GM19025 (cell line): ENCODE results near the gene RERE.

Experiments used
- ATAC-seq: cut with Tn5 transposase; IDR thresholded peaks from one replicate; pipeline ENCODE4 v1.9.1; 2021; ENCODE audit warnings: mild to moderate bottlenecking, low read depth, moderate library complexity; ENCODE audit not compliant: unreplicated experiment

RERE gene

DNA sequence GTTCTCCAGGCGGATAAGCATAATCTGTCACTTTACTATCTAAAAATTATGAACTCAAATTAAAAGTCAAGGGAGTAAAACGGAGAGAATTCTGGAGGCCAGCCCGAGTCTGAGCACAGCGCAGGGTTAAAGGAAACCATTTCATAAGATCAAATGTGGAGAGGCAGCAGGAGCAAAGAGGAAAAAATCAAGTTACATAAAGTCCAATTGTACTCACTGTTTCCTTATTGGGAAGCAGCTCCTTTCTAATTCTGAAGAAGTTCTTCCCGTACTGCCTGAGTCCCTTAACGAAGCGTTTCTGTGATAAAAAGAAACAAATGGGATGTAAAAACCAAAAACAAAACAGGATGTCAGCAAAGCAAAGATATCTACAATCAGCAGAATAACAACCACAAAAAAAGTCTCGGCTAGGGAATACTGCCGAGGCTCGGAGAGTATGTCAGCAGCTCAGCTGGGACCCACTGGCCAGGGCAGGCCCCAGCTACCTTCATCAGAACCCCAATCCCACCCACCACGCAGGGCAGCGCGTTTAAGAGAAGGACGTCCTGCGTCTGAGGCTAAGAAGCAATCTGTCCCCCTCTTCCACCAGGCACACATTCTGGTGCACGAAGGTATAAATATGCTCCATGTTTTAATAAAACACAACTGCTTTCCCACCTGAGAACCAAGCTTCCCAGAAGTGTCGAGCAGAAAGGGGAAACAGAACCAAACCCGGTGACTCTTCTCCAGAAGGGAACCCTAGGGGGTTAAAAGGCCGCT lies 394.8 kb downstream of the RERE start:
- no peak for ATAC-seq

GRCh38 chr1:8421721-8422120 lies 395.7 kb downstream of the RERE start:
- ATAC-seq = no peak

GRCh38 chr1:8420318-8420717 lies 397.1 kb downstream of the RERE start:
- no peak for ATAC-seq

- no peak for ATAC-seq
Observed at GRCh38 chr1:8419861-8420260, 397.6 kb downstream of the RERE start.

GRCh38 chr1:8419172-8419571 lies 398.3 kb downstream of the RERE start:
- ATAC-seq = no peak

- ATAC-seq = no peak
Observed at GRCh38 chr1:8418301-8418700, 399.1 kb downstream of the RERE start.

- ATAC-seq = no peak
Observed at GRCh38 chr1:8417625-8418024, 399.8 kb downstream of the RERE start.

DNA sequence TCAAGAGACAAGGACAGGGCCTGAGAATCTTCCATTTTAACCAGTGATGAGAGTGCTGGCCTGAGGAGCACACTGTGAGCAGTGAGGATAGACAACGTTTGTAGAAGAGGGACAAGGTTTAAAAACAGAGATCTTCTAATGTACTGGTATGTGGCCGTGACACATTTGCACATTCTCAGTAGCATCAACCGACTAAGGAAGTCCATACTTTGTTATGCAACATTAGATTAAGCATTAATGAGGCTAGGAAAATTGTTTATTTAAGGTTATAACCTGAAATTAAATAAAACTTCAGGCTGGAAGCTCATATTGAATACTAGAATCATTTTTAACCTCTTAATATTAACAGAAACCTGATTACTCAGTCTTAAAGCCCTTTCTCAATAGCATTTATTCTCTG lies 400.6 kb downstream of the RERE start:
- no peak for ATAC-seq

DNA sequence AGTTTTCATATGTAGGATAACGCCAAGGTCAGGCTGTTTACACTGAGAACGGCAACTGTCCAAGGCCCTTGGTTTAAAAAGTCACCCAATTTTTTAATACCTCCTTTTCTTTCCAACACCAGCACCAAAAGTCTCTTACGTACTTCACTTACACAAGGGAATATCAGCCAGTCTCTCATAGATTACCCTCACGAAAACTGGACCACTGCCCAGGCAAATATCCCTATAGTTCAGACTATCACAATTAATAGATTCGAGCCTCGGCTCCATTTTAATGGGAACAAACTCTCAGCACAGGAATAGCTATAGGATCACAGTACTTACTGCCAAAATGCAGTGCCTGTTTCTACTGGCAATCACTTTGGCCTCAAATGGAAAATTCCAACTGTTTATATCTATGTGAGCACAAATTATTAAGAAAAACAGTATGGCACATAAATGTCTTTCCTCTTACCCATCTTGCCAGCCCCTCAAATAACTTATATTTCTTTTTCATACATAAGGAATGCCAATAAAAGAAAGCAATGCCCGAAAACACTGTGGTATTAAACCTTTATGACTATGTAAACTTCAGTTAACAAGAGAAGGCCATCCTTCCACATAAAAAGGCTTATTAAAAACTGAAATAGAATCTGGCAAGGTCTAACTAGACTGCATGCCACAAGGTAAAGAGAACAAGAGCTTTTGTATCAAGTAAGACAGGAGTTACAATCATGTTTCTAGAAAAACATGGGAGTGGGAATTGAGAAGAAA lies 401.7 kb downstream of the RERE start:
- ATAC-seq = no peak

DNA sequence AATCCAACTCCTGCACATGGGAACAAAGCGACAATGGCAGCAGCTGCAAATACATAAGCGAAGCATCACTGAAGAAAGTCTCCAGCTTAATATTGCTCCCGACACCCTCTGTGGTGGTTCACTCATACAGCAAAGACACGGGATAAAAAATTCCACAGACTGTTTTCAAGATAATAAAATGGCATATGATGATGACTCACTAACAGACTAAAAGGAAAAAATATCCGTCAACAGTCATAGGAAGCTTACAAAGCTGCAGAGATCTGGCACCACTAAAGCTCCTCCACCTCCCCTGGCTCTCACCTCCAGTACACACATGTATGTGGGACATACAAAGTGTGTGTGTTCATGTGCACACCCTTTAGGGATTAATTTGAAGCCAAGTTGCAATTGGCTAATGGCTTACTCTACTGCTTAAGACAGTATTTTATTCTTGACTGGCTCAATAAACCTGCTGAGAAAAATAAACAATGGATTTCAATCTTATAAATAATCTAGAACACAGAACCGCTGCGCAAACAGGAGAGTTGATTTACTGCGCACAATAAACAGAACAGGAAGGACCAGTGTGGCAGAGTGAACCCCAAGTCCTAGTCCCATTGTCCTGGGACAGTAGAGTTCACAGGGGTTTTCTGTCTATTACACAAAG lies 405.1 kb downstream of the RERE start:
- ATAC-seq = no peak

- no peak for ATAC-seq
Observed at GRCh38 chr1:8411803-8412182, 405.6 kb downstream of the RERE start.

DNA sequence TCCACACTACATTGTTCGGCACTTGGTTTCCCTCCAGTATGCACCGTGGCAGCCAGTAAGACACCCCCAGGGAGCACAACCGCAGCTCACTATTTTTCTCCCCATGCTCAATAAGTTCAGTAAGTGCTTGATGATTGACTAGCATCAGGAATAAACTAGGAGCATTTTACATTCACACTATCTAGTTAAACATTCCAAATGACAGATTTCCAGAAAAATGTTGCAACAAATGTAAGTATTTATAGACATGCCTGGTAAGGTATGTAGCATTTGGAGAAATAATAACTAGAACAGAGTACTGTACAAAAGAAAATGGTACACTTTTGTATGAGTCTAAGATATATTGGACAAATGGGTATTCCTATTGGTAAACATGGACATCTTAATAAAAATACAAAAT lies 406.6 kb downstream of the RERE start:
- ATAC-seq = no peak

DNA sequence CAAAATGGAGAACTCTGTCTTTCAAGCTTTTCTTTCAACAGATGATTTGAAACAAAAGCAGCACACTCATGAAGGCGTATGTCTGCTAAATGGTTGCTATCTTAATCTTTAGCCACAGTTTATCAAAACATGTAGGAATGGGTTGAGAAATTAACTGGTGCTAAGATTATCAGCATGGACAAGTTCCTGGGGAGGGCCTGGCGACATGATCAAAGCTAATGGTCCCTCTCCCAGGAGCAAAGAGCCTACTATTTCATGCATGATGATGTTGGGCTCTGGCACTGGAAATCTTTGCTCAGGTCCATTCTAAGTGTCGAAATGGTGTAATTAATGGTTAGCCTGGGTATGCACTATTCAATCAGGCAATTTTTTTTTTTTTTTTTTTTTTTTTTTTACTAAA lies 407.8 kb downstream of the RERE start:
- ATAC-seq = no peak

DNA sequence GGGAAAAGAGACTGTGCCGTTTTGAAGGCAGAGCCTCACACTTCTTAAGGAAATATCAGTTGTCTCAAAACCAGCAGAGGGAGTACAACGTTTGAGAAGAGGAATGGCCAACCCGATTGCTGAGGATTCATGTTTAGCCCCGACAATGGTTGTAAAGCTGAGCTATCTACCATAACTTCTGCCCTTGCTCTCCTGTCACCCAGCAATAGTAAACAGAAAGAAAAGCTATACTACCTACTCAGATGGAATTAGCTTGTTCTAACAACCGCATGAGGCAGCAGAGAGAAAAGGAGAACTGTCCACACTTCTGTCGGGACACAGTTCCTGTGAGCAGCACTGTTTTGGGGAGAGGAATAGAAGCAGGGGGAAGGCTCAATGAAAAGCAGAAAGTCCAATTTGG lies 408.3 kb downstream of the RERE start:
- ATAC-seq = no peak

DNA sequence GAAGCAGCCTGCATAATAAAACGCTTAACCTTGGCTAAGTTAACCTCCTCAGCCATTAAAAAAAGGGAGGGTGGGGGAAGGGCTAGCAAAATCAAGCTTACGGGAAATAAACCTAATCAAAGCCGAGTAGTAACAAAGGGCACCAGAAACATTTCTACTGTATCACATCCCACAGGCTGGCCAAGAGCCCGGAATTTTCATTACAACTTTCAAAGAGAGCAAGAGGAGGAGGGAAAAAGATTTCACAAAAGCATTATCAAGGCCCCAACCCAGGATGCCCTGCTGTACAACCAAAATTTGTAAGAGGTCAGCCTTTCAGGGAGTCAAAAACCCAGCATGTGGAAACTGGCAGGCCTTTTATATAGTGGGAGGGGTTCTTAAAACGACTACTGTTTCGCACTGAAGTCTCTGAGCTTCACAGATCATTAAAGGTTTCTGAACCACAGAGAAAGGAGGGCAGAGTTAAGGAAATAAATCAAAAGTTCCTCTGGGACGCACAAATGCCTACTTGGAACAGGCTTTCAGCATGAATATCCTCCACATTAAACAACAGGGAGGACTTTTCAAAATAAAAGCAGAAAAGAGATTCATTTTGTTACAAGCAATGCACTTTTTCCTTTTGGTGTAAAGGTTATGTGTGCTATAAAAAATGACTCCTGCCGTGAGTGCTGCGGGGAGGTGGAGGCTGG lies 409.1 kb downstream of the RERE start:
- ATAC-seq = no peak

DNA sequence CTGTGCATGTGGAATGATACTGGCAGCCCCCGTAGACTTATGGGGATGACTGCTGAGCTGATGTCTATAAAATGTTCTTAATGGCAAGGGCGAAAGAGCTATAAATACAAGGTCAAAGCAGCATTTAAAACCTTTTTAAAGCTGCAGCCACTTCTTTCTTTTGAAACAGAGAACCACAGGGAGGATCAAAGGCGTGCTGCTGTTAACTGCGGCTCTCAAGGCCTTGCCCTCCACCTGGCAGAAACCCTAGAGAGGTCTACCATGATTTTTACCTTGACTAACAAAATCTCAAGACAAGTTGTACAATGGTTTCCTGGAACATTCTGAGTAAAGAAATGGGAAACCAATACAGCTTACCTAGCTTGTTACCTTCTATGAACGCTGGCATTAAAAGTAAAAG lies 409.8 kb downstream of the RERE start:
- no peak for ATAC-seq

GRCh38 chr1:8406960-8407359 lies 410.5 kb downstream of the RERE start:
- ATAC-seq = no peak

- ATAC-seq = no peak
Observed at GRCh38 chr1:8406011-8406410, 411.4 kb downstream of the RERE start.

- no peak for ATAC-seq
Observed at GRCh38 chr1:8404460-8405370, 412.7 kb downstream of the RERE start.

GRCh38 chr1:8402109-8402710 lies 415.2 kb downstream of the RERE start:
- no peak for ATAC-seq
